ENCODE data around the gene SUCLG1.

DNA sequence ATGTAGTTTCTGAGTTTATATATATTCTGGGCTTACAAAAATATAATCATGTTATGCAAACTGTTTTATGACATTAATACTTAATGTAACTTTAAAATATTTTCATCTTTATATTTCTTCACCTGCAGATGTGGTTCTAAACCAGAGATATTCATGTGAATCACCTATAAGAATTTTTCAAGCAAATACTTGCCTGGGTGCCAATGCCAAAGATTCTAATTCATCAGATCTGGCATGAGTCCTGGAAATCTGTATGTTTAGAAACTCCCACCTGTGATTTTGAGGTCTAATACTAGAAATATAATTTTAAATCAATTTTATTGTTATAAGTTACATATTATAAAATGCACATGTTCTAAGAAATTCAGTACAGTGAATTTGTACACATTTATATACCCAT is 37.3 kb upstream of the SUCLG1 start:
- TF ChIP-seq, protein P1, sequence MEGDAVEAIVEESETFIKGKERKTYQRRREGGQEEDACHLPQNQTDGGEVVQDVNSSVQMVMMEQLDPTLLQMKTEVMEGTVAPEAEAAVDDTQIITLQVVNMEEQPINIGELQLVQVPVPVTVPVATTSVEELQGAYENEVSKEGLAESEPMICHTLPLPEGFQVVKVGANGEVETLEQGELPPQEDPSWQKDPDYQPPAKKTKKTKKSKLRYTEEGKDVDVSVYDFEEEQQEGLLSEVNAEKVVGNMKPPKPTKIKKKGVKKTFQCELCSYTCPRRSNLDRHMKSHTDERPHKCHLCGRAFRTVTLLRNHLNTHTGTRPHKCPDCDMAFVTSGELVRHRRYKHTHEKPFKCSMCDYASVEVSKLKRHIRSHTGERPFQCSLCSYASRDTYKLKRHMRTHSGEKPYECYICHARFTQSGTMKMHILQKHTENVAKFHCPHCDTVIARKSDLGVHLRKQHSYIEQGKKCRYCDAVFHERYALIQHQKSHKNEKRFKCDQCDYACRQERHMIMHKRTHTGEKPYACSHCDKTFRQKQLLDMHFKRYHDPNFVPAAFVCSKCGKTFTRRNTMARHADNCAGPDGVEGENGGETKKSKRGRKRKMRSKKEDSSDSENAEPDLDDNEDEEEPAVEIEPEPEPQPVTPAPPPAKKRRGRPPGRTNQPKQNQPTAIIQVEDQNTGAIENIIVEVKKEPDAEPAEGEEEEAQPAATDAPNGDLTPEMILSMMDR (conservative IDR thresholded peaks at IDR 0.05) = no peak
- no peak for TF ChIP-seq EZH2 (IDR thresholded peaks at IDR 0.05; ENCODE audit: low read depth)
